ENCODE results near the gene EPDR1. TPM values are rescaled to one million over a fixed set of nuclear protein-coding genes. Genes with fewer than 3 reads are reported as not detected.

Gene EPDR1
- total RNA-seq, 1 experiment from 2014 or later = 24.6 TPM

- Histone ChIP-seq H3K27me3 (replicated peaks; ENCODE audit: insufficient read depth, low read depth, low read length, poor library complexity) (no peaks in the 10 kb centered on the region), H3K36me3 (ENCODE audit: insufficient read depth, low read length, poor library complexity, severe bottlenecking) (no peaks in the 10 kb centered on the region), H3K9me3 (ENCODE audit: low read depth, low read length, poor library complexity, severe bottlenecking) (no peaks in the 10 kb centered on the region), H3K27ac (ENCODE audit: low read depth, low read length, poor library complexity, severe bottlenecking) (no peak overlapping the region), H3K4me3 (ENCODE audit: low read depth, low read length, poor library complexity, severe bottlenecking) (no peak overlapping the region), H3K4me1 (ENCODE audit: insufficient read depth, low read length, poor library complexity, severe bottlenecking) (no peaks in the 10 kb centered on the region)
- BruUV-seq (replicated peaks) = no TSS peak
- intact Hi-C loops (cut with micrococcal nuclease; ENCODE audit: unreplicated experiment) = no loop called here
- ChIA-PET POLR2A (ENCODE audit: low non-redundant PET) (no interaction called here), CTCF (no interaction called here)
- TF ChIP-seq, protein P1, sequence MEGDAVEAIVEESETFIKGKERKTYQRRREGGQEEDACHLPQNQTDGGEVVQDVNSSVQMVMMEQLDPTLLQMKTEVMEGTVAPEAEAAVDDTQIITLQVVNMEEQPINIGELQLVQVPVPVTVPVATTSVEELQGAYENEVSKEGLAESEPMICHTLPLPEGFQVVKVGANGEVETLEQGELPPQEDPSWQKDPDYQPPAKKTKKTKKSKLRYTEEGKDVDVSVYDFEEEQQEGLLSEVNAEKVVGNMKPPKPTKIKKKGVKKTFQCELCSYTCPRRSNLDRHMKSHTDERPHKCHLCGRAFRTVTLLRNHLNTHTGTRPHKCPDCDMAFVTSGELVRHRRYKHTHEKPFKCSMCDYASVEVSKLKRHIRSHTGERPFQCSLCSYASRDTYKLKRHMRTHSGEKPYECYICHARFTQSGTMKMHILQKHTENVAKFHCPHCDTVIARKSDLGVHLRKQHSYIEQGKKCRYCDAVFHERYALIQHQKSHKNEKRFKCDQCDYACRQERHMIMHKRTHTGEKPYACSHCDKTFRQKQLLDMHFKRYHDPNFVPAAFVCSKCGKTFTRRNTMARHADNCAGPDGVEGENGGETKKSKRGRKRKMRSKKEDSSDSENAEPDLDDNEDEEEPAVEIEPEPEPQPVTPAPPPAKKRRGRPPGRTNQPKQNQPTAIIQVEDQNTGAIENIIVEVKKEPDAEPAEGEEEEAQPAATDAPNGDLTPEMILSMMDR (conservative IDR thresholded peaks at IDR 0.05; ENCODE audit: low read depth, low read length) = no peak
- TF ChIP-seq EZH2 (IDR thresholded peaks at IDR 0.05; ENCODE audit: borderline replicate concordance, low read depth, low read length, poor library complexity, severe bottlenecking) = no peak
- DNase-seq (ENCODE audit: low spot score) = no peak
Observed at GRCh38 chr7:37943905-37944736, 23.7 kb downstream of the EPDR1 start.

- CTCF ChIA-PET = no interaction called here
- TF ChIP-seq, protein P1 (conservative IDR thresholded peaks at IDR 0.05; ENCODE audit: low read depth, low read length) = no peak
- no peak for TF ChIP-seq EZH2 (IDR thresholded peaks at IDR 0.05; ENCODE audit: borderline replicate concordance, low read depth, low read length, poor library complexity, severe bottlenecking)
- no peaks in the 10 kb centered on the region for H3K9me3 ChIP-seq (ENCODE audit: low read depth, low read length, poor library complexity, severe bottlenecking)
- H3K36me3 ChIP-seq (ENCODE audit: insufficient read depth, low read length, poor library complexity, severe bottlenecking) = no peaks in the 10 kb centered on the region
- POLR2A ChIA-PET (ENCODE audit: low non-redundant PET) = no interaction called here
- H3K4me1 ChIP-seq (ENCODE audit: insufficient read depth, low read length, poor library complexity, severe bottlenecking) = no peaks in the 10 kb centered on the region
- no peak overlapping the region for H3K4me3 ChIP-seq (ENCODE audit: low read depth, low read length, poor library complexity, severe bottlenecking)
- no peaks in the 10 kb centered on the region for H3K27me3 ChIP-seq (replicated peaks; ENCODE audit: insufficient read depth, low read depth, low read length, poor library complexity)
- BruUV-seq (replicated peaks) = no TSS peak
- no peak overlapping the region for H3K27ac ChIP-seq (ENCODE audit: low read depth, low read length, poor library complexity, severe bottlenecking)
- no peak for DNase-seq (ENCODE audit: low spot score)
- intact Hi-C loops (cut with micrococcal nuclease; ENCODE audit: unreplicated experiment) = no loop called here
Observed at GRCh38 chr7:37944737-37945054, 24.3 kb downstream of the EPDR1 start.

- H3K9me3 ChIP-seq (ENCODE audit: low read depth, low read length, poor library complexity, severe bottlenecking) = no peaks in the 10 kb centered on the region
- CTCF ChIA-PET = interaction anchor here (0.5 kb wide), 1 partner anchor 44 kb away, joined by 4 read pairs; no protein-coding TSS in a partner anchor
- H3K27me3 ChIP-seq (replicated peaks; ENCODE audit: insufficient read depth, low read depth, low read length, poor library complexity) = no peaks in the 10 kb centered on the region
- BruUV-seq (replicated peaks) = no TSS peak
- TF ChIP-seq, protein P1 (conservative IDR thresholded peaks at IDR 0.05; ENCODE audit: low read depth, low read length) = no peak
- TF ChIP-seq EZH2 (IDR thresholded peaks at IDR 0.05; ENCODE audit: borderline replicate concordance, low read depth, low read length, poor library complexity, severe bottlenecking) = no peak
- intact Hi-C loops (cut with micrococcal nuclease; ENCODE audit: unreplicated experiment) = no loop called here
- H3K4me1 ChIP-seq (ENCODE audit: insufficient read depth, low read length, poor library complexity, severe bottlenecking) = no peaks in the 10 kb centered on the region
- peak; percentile 9 for DNase-seq (ENCODE audit: low spot score)
- POLR2A ChIA-PET (ENCODE audit: low non-redundant PET) = no interaction called here
- H3K27ac ChIP-seq (ENCODE audit: low read depth, low read length, poor library complexity, severe bottlenecking) = no peak overlapping the region
- H3K4me3 ChIP-seq (ENCODE audit: low read depth, low read length, poor library complexity, severe bottlenecking) = no peak overlapping the region
- H3K36me3 ChIP-seq (ENCODE audit: insufficient read depth, low read length, poor library complexity, severe bottlenecking) = no peaks in the 10 kb centered on the region
Observed at GRCh38 chr7:37945336-37945735, 24.9 kb downstream of the EPDR1 start.
